ENCODE results near the gene ZMIZ1.

Gene ZMIZ1

DNA sequence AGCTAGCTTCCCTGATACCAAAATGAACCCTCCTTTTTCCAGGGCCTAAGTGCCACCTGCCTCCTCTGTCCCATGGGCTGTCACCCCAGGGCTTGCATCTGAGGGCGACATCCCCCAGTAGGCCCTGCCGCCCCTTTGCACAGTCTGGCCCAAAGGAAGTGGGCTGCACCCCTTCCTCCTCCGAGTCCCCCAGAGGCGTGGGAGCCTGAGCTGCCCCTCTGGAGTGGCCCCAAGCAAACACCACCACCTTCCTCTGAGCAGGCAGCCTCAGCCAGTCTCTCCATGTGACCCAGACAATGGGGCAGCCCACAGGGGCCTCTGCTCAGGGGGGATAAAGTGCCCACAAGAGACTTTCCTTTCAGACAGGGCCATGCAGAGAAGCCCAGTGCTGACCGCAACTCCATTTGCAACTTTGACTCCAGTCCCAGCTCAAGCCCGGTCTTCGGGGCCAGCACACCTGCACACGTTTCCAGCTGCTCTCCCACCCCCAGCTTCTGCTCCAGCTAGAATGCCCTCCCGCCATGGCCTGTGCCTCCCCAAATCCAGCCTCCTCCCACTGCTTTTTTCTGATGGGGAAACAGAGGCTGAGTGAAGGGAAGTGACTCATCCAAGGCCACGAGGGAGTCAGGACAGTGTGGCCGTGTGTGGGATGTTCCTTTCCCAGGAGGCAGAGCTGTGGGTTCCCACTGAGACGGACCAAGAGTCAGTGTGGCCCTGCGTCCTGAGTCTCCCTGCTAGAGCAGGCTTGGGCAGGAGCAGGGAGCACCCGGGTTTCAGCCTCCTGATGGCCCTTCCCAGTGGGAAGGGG lies 111.9 kb downstream of the ZMIZ1 start:
- no peak for DNase-seq

DNA sequence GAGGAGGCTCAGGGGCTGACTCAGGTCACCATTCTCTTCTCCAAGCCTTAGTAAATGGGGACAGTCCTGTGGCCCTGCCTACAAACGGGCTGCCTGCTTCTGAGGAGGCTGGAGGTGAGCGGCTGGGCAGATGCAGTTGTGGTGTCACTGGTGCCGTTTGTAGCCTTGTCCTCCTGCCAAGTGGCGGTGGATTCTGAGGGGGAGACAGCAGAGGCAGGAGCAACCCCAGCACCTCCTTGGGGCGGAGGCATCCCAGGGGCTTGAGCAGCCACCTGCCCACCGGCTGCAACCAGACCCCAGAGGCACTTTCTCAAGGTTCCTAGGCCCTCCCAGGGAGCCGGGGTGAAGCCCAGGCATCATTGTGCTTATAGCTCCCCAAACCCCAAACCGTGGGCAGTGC lies 112.5 kb downstream of the ZMIZ1 start:
- DNase-seq: no peak

DNA sequence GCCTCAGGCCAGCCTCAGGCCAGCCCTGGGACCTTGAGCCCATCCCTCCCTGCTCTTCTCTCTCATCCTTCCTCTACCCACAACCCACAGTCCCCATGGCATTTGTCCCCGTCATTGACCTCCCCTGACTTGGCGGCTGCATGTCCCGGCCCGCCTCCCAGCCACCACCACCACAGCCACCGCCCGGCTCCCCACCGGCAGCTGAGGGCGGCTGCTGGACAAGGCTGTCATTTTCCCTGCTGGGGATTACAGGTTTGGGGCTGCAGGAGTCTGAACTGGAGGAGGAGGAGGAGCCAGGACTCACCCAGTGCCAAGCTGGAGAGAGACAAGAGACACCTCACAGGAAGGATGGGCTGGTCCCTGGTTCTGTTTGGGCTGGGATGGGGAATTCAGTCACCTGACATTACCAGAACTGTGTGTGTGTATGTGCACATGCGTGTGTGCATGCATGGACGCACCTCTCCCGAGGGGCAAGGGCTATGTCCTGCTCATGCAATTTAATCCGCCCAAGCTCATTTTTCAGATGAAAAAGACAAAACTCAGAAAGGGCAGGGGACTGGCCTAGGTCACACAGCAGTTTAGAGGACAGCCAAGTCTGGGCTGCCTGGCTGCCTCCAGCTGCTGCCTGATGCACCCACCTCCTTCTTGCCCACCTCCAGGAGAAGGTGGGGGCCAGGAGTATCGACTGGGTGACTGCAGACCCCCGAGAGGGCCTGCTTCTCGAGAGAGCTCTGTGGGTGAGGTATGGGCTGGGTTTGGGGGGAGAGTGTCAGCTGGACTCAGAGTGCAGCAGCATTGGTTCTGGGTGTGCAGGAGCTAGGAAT lies 113.1 kb downstream of the ZMIZ1 start:
- DNase-seq: no peak

DNA sequence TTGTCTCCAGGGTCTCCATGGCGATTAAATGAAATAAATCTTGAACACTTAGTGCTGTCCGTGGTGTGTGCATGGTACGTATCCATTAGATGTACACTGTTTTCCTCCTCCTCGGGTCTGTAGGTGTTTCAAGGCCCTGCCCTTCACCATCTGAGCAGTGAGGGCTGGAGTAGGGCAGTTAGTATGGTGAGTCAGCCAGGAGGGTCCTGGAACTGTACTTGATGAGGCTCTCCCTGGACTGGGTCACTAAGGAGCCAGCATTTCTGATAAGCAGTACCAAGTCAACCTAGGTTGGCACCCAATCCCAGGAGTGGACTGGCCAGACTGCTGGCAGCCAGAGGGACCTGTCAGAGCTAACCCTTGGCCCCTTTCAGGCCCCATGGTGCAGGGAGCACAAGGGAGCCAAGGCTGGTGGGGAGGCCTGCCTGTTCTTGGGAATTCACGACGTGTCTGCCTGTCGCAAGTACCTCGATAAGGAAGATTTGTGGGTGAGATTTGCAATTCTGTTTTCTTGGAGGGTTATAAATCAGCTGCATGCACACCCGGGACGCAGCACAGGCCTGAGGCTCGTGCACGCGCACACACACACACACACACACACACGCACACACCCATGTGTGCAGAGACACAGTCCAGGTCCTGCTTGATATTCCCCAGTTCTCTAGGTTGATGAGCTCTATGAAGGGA lies 114.2 kb downstream of the ZMIZ1 start:
- DNase-seq: no peak

DNA sequence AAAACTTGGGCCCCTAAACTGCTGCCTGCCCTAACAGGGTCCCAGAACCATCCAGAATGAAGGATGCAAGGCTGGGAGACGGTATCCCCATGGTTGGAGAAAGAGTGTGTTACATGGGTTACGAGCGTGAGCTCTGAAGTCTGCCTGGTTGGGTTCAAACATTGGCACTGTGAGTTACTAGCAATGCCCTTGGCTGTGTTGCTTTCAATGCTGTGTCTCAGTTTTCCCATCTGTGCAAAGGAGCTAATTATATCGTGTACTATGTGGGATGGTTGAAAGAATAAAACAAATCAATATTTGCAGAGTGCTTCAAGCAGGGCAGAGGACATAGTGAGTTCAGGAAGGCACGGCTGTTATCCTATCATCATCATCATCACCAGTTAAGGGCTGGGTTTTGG lies 114.7 kb downstream of the ZMIZ1 start:
- no peak for DNase-seq

DNA sequence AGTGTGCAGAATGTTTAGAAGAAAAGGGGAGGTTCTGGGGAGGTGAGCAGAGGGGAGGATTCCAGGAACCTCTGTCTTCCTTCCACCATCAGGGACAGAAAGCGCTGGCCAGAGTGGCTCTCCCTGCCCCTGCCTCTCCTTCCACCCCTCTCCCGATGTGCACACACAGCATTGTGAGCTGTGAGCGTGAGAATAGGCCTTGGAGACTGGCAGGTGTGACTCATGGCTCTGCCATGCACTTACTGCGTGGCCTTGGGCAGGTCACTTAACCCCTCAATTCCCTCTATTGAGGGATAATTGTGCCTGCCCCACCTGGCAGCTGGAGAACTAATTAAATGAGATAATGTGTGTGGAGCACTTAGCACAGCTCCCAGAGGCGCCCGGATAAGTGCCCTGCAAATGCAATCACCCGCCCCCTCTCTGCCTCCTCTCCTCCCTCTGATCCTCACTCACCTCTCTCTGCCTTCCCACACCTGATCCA lies 115.4 kb downstream of the ZMIZ1 start:
- DNase-seq: no peak

DNA sequence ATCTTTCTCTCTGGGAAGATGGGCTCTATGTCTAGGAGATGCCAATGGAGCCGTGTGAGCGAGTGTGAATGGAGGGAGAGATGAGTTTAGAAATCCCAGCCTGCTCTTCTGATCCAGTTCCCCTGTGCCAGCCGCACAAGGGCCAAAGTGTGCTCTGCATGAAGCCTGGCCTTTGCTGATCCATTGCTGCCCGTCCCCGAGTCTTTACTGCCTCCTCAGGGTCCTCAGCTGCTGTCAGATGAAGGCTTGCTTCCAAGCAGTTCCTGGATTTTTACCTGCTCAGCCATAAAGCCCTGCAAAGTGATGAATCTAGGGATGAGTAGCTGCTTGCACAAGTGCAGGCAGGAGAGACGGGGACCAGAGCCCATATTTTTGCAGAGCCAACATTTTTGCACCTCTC lies 115.9 kb downstream of the ZMIZ1 start:
- DNase-seq: no peak

DNA sequence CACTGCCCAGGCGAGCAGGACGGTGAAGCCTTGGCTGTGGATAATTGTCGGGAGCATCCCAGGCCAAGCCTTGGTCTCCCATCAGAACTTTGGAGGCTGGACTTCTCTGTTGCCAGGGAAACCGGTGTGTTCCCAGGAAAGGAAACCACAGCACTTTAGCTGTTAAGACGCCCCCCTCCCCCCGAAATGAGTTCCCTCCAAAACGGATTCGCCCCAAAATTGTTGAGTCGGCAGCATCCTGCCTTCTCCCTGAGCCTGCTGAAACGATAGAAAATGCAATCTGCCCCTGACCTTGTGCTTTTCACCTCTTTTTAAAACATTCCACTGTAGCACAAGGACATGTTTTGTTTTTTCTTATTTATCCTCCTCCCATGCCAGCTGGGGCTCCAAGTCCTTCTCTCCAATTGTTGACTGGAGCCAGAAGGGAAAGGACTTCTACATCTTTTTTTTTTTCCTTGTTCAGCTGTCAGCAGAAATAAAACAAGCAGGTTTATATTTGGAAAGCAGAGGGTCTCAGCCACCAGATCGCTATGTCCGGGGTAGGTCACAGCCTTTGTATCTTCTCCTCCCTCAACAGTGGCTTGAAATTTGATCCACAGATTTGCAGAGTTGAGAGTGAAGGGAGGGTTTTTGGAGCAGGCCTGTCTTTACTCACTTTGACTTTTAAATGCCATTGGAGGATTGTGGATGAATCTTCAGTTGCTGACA lies 116.5 kb downstream of the ZMIZ1 start:
- no peak for DNase-seq

DNA sequence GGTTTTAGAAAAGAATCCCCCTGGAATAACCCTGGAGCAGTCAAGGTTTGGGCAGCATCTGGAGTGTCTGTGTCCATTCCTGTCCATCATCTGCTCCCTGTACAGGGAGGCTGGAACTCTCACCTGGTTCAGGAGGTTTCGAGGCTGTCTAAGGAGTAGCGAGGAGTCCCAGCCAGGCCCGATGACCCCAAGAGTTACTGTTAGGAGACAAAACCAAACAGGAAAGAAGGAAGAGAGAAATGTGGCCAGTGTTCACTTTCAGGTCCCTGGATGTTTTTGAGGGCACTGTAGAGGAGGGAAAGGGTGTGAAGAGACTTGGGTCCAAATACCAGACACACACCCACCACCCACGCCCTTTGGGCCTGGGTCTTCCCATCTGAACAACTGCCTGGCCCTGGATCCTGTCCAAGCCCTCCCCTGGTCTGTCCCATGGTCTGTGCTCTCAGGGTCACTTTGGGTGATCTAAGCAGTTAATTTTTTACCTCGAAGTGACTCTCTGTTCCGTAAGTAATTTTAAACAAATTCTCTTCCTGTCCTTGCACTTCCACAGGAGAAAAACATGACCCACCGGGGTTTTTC lies 117.1 kb downstream of the ZMIZ1 start:
- no peak for DNase-seq

DNA sequence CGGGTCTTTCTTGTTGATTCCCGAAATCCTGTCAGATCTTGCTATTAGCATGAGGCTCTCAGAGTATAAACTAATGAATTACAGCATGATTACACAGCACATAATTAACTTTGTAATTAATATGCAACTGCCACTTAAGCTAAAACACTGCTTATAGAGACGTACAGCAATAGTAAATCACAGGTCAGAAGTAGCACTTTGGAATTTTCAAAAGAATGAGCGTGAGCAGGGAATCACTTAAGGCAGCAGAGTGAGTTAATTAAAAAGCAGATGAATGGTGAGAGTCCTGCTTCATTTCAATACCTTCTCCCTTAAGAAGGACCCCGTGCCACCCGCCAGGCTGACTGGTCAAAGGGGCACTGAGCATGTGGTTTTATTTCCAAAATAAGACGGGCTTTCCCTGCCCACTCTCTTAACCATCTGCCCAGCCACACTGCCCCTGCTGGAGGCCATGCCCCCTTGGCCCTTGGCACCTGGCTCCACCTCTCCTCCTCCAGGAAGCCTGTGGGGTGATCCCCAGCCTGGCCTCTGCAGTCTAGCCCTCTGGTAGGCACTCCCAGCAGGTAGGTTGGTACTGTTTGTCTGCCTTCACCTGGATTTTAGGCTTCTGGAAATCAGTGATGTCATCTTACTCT lies 117.8 kb downstream of the ZMIZ1 start:
- no peak for DNase-seq

DNA sequence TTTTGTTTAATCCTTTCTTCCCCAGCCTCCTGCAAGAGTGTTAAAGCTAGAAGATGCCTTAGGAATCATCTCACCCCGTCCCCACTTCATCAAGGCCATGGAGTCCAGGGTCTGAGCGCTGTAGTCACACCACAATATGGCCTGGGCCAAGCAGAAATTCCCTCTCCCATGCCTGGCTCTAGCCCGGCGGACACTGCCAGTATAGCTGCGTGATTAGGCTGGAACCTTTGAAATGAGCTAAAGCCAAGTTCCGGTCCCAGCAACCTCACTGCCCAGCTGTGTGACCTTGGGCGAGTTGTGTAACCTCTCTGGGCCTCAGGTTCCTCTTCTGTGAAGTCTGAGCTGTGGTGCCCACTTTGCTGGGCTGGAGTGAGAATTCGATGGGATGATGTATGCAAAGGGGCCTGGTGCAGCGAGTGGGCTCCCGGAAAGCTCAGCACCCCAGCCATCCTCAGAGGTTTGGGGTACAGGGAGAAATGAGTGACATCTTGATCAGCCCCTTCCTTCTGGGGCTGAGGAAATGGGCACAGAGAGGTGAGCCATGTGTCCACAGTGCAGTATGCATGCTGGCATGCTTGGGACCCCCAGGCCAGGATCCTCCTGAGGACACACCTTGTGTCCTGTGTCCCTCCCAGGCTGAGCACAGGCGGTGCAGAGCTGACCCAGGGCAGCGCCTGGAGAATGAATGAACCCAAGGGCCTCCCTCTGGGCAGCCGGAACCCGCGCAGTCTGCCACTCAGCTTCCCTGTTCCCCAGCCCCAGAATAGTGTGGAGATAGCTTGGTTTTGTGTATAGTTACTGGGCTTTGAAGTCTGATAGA lies 118.6 kb downstream of the ZMIZ1 start:
- no peak for DNase-seq

DNA sequence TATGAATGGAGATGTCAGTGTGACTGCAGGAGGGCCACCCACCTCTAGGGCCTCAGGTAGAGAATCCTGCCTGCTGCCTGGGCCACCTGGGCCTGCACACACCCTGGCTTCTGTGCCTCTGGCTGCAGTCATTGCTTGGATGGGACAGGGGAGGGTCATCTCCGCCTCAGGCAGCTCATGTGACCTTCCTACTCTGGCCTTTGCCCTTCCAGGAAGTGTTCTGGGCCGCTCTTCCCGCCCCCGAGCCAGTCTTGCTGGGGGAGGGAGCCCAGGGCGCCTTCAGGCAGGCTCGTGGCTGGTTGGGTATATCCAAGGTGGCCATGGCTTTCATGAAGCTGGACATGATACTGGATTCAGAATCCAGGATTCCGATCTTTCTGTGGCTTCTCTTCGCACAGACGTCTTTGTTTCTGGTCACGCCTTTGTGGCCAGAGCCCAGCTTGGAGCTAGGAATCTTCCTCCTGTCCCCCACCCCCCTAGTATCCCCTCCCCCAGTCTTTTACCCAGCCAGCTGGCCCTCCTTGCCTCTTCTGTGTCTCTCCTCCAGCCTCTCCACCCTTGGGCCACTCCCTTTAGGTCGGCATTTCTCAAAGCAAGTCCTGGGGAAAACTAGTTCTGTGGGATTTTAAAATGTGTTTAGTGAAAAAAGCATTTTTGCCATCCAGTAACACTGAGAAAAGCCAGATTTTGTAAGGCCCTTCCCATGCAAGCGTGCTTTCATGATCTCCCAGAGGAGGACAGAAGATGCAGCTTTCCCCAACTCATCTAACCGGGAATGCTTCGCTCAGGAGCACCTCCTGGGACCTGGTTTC lies 119.6 kb downstream of the ZMIZ1 start:
- DNase-seq: no peak

DNA sequence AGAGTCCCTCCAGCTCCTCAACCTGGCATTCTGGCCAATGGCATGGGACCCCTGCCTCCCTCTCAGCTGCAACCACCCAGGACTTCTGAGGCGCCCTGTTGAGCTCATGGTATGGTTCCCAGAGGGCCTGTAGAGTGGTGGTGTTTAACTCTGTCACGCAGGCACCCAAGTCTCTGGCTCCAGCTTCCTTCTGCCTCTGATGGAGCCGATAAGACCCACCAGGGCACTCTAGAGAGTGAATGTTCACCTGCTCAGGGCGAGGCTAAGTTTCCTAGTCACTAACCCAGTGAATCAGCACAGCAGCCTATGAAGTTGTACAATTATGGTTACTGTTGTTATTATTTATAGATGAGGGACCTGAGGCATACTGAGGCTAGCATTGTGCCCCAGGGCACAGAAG lies 120.4 kb downstream of the ZMIZ1 start:
- no peak for DNase-seq

DNA sequence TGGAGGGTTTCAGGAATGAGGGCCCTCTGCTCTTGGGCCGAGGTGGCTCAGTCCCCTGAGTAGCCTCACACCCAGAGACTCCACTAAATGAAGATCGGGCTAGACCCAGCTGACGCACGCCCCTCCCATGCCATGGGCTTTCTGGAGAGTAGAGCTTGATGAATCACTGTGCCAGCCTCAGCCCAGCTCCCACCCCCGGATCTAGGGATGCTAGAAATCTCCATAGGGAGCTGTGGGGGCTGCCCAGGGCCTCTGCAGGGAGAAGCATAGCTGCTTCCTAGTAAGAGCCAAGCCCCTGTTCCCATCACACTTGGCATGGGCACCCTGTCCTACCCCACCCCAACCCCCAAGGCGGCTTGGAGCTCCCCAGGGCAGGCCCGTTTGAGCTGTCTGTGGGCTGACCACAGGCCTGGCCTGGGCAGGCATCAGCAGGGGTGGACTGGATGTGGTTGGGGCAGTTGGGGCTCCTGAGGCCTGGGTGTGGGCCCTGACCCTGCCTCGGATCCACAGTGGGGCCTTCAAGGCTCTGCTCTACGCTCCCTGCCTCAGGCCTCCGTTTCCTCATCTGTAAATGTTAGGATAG lies 121.2 kb downstream of the ZMIZ1 start:
- DNase-seq: no peak

DNA sequence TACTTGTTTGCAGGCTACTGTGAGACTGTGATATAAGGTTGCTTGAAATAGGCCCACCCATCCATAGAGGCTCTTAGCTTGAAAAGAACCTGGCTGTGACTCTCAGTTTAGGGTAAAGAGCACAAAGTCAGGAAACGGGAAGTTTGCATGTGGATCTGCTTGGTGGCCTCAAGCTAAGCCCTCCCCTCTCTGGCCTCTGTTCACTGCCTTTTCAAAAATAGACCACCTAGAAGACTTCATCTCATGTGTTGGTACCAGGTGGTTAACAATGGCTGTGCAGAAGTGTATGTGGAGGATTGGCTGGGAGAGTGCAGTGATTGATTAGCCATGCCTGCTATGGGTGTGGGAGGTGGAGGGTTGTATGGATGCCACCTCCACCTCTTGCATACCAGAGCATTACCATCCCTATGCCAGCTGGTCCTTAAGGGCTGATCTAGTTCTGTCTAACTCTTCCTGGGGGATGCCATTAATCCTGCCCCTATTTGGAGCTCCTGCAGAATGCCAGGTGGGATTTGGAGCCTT lies 122.0 kb downstream of the ZMIZ1 start:
- DNase-seq: no peak

DNA sequence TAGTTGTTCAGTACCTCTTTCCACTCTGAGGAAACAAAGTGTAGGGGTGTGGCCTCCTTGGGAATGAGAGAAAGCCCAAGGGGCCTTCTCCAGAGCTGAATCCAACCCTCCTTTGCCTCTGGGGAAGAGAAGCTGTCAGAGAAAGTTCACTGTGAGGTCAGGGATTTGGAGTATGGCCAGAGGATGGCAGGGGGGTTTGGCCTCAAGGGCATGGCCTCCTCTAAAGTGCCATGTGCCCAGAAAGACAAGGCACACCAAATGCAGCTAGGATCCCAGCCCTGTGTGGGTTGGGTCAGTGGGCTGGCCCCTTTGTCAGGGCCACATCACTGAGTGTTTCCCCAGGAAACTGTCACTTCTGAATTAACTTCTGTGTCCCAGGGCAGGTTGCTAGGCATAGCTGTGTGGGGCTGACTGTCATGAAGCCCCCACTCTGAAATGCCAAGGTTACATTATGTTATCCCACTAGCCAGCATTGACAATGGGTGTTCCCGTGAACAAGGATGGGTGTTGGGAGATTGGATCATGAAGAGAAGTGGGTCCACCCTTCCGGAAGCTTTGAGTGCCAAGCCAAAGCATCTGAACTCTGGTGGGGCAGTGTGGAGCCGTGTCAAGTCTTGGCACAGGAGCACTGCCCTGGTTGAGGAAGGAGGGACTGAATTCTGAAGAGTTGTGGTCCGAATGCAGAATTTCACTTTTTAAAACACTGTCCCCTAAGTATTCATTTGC lies 123.3 kb downstream of the ZMIZ1 start:
- no peak for DNase-seq

DNA sequence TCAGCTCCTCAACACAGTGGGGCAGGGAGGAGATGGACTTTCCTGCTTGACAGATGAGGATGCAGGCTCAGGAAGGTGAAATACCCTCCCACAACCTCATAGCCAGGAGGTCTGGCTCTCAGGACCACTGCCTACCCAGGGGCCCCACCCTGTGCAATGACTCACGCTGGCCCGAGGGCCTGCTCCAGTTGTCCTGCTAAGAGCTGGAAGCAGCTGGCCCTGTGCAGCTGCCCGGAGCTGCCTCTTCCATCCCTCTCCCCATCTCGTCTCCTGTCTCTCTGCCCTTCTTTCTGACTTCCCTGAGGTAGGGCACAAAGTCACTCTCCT lies 123.9 kb downstream of the ZMIZ1 start:
- DNase-seq: no peak

DNA sequence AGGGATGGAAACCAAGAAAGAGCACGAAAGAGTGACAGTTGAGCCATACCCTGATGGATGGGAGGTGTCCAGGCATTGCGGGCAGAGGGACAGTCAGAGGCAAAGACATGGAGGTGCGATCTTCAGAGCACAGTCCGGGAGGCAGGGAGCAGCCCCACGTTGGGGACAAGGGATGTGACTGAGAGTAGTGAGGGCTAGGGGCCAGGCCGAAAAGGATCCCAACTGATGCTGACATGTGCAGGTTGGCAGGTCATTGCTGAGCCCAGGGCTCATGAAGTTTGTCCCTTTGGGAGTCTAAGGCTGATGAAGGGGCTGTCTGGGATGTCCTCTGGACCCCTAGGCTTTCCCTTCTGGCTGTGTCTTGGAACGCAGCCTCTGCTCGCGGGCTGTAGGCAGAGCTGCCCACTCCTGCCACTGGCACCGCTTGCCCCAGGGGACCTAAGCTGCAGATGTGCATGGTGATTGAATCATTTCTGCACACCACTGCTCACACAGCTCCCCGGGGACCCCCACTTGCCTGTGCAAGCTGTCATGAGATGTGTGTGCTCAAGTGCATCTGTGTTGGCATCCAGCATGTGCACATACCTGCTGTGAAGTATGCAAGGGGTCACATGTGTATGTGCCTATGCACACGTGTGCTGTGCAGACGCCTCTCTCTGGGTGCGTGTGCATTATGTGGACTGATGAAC lies 125.1 kb downstream of the ZMIZ1 start:
- no peak for DNase-seq

Data from activated CD4-positive, alpha-beta T cell treated with anti-CD3 and anti-CD28 coated beads, Interleukin-2, amount 50 U/mL, for 16 hours (primary cell).